Mammary epithelial cell (primary cell): Measurements from ENCODE around the gene NXNL1.

Experiments used
- CTCF ChIP-seq, 2 donors: IDR thresholded peaks in 1 of 2; conservative IDR thresholded peaks in 1 of 2; 2 replicates each; pipeline ENCODE4 v1.5.1; 2011 to 2012; ENCODE audit warnings: inconsistent platforms in 2 of 2, low read length in 2 of 2, mild to moderate bottlenecking in 2 of 2, control low read depth in 1 of 2, low read depth in 1 of 2; ENCODE audit not compliant: insufficient read depth in 1 of 2; ENCODE audit errors: extremely low read depth in 1 of 2
- EZH2 ChIP-seq: IDR thresholded peaks from 2 replicates; pipeline ENCODE4 v1.6.1; 2012; ENCODE audit warnings: low read length, inconsistent platforms, borderline replicate concordance

- TF ChIP-seq CTCF (conservative IDR thresholded peaks at IDR 0.05 in 1 of 2, IDR thresholded peaks at IDR 0.05 in 1 of 2; ENCODE audit: extremely low read depth in 1 of 2, insufficient read depth in 1 of 2, low read depth in 1 of 2, low read length in 2 of 2), result no peak
- TF ChIP-seq EZH2, result no peak
Measured at GRCh38 chr19:17460372-17461230, at the start of gene NXNL1.
